Activated T-helper 2 cell treated with anti-CD3 and anti-CD28 coated beads, Interferon-gamma antibody, Interleukin-2, Interleukin-4, amounts not matched to agents 10 μg/mL and 5 μg/mL and 100 μg/mL, durations not matched to agents 14 hours and 24 hours and 36 hours (primary cell): ENCODE data around the gene KLHL35. TPM values are rescaled to one million over a fixed set of nuclear protein-coding genes. Genes with fewer than 3 reads are reported as not detected.

Source experiments
- DNase-seq: peaks from one replicate; pipeline ENCODE4 v3.0.0; 2021; ENCODE audit warnings: low spot score
- H3K27ac Mint-ChIP-seq: one replicate; pipeline ENCODE4 v1.8.0; 2021; ENCODE audit warnings: mixed read lengths
- H3K27me3 Mint-ChIP-seq: one replicate; pipeline ENCODE4 v1.8.0; 2021; ENCODE audit warnings: low read depth, mixed read lengths
- H3K36me3 Mint-ChIP-seq: one replicate; pipeline ENCODE4 v1.8.0; 2021; ENCODE audit warnings: low read depth, mixed read lengths
- H3K4me1 Mint-ChIP-seq: one replicate; pipeline ENCODE4 v1.8.0; 2021; ENCODE audit warnings: low read depth, mixed read lengths
- H3K4me3 Mint-ChIP-seq: one replicate; pipeline ENCODE4 v1.8.0; 2021; ENCODE audit warnings: low read depth, mild to moderate bottlenecking, moderate library complexity, mixed read lengths
- H3K9me3 Mint-ChIP-seq: one replicate; pipeline ENCODE4 v1.8.0; 2021; ENCODE audit warnings: mixed read lengths
- intact Hi-C: fragments of 100-400 bp; cut with micrococcal nuclease; formaldehyde crosslinking; loops from one replicate; pipeline ENCODE4 v1.15.1; 2023
- total RNA-seq: library from RNA; stranded (reverse); gene quantifications from 2 replicates; pipeline ENCODE4 v1.2.3, GENCODE V29; 2022

KLHL35 gene
- total RNA-seq, 1 donor from 2014 or later = 1.6 TPM

GRCh38 chr11:75462117-75462653 is 29.2 kb upstream of the KLHL35 start:
- Mint-ChIP-seq H3K4me1 (no peaks in the 10 kb centered on the region), H3K27ac (no peak overlapping the region), H3K27me3 (no peaks in the 10 kb centered on the region), H3K4me3 (no peak overlapping the region), H3K9me3 (no peaks in the 10 kb centered on the region), H3K36me3 (no peaks in the 10 kb centered on the region)
- no peak for DNase-seq
- intact Hi-C loops = no loop called here

DNA sequence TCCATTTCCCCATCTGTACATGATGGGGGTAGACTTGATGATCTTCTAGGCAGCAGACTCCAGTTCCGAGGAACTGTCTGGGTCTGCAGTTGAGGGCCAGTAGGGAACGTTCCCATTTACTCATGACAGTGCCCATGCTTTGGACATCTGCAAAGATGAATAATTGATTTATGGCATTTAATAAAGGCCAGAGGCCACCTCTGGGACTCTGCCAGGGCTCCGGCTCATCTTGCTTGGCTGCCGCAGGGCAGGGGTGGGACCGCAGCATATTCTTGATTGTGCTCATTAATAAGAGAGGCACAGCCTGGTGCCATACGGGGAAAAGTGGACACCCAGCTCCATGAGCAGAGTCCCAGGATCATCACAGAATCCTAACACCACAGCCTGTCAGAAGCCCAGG is 28.1 kb upstream of the KLHL35 start:
- Mint-ChIP-seq H3K4me3 (no peak overlapping the region), H3K27me3 (no peaks in the 10 kb centered on the region), H3K27ac (no peak overlapping the region), H3K9me3 (no peaks in the 10 kb centered on the region), H3K36me3 (no peaks in the 10 kb centered on the region), H3K4me1 (no peaks in the 10 kb centered on the region)
- no peak for DNase-seq
- intact Hi-C loops = no loop called here

- Mint-ChIP-seq H3K27ac (no peak overlapping the region), H3K4me1 (no peaks in the 10 kb centered on the region), H3K4me3 (no peak overlapping the region), H3K27me3 (no peaks in the 10 kb centered on the region), H3K9me3 (no peaks in the 10 kb centered on the region), H3K36me3 (no peaks in the 10 kb centered on the region)
- no peak for DNase-seq
- intact Hi-C loops = no loop called here
Measured at GRCh38 chr11:75456596-75457183, 23.7 kb upstream of the KLHL35 start.

GRCh38 chr11:75454987-75455386 is 22.0 kb upstream of the KLHL35 start:
- H3K9me3 Mint-ChIP-seq = no peaks in the 10 kb centered on the region
- no peaks in the 10 kb centered on the region for H3K36me3 Mint-ChIP-seq
- no peaks in the 10 kb centered on the region for H3K4me1 Mint-ChIP-seq
- no peak for DNase-seq
- H3K4me3 Mint-ChIP-seq = no peak overlapping the region
- no peak overlapping the region for H3K27ac Mint-ChIP-seq
- intact Hi-C loops = no loop called here
- H3K27me3 Mint-ChIP-seq = no peaks in the 10 kb centered on the region

DNA sequence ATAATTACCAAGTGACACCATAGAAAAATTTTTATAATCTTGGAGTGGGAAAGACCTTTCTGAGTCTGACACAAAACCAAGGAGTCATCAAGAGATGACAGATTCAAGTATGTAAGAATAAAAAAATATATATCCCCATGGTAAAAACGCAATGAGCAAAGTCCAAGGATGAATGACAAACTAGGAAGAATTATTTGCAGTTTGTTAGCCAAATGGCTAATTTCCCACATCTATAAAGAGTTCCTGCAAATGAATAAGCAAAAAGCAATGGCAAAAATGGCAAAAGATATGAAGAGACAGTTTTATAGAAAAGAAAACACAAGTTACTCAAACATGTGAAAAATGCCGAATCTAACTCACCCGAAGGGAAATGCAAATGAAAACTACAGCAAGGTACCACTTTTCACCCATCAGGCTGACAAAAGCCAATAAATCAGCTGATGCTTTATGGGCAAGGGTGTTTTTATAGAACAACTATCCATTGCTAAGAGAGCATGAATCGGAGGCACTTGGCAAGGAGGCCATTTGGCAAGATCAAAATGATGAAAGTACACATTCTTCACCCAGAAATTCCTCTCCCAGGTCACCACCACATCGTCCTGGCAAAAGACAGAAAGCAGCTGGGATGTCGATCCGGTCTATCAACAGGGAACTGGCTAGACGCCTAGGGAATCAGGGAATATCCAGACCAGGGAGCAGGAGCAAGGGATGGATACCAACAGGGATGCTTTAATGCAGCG is 21.1 kb upstream of the KLHL35 start:
- Mint-ChIP-seq H3K36me3 (no peaks in the 10 kb centered on the region), H3K9me3 (no peaks in the 10 kb centered on the region), H3K27me3 (no peaks in the 10 kb centered on the region), H3K27ac (no peak overlapping the region), H3K4me1 (no peaks in the 10 kb centered on the region), H3K4me3 (no peak overlapping the region)
- DNase-seq = no peak
- intact Hi-C loops = no loop called here

DNA sequence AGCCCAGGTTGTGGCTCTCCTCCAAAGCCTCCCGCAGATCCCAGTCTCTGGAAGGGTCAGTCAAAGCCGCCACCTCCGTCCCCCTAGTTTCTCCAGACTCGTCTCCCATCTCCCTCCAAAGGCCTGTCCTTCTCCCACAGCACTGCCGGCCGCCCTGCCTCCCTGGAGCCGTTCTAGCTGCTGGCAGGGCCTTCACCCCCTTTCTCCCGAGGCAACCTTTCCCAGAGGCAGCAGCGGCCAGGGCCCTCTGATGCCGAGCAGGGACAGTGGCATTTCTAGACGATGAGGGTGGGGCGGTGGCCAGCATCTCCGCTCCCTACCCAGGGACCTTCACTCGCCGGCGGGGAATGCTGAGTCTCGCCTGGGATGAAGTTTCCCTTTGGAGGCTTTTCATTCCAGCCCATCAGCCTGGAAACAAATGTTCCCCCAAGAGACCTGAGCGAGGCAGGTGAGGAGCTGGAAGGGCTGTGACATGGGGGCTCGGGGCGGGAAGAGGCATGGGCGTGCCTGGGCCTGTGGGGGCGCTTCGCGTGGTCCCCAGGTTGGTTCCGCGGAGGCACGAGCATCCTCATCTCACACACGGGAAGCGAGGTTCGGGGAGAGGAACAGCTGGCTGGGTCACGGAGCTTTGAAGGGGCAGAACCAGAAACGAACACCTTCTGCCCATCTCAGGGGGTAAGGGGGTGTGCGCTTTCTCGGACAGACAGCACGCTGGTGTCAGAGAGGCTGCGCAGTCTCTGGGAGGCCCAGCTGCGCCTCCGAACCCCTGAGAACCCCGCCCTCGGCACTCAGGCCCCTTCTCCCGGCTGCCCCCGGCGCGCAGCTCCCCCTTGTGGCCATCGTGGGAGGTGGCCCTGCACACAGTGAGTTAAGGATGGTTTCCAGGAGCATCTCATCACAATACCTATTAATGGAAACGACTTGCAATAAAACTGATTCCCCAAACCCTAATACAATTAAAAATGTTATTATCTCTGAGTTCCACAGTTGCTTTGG is 18.1 kb upstream of the KLHL35 start:
- Mint-ChIP-seq H3K9me3 (no peaks in the 10 kb centered on the region), H3K36me3 (no peaks in the 10 kb centered on the region), H3K4me1 (no peaks in the 10 kb centered on the region), H3K27ac (no peak overlapping the region), H3K4me3 (no peak overlapping the region), H3K27me3 (no peaks in the 10 kb centered on the region)
- intact Hi-C loops = no loop called here
- no peak for DNase-seq

DNA sequence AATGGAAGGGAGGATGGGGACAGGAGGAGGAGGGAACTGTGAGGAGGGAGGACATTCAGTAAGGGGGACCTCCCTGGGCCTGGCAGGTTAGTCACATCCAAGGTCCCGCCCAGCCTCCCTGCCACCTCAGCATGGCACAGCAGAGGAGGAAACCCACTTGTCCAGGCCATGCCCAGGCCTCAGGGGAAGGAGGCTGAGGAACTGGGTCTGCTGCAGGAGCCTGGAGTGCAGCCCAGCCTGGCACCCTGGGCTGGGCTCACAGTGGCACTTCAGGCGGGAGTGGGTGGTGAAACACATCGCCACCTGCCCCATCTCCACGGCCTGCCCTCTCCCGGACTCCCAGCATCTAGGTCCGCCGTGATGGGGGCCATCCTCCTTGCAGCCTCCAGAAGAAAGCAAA is 17.2 kb upstream of the KLHL35 start:
- no peaks in the 10 kb centered on the region for H3K36me3 Mint-ChIP-seq
- no peak for DNase-seq
- peaks cover under 1% of the 10 kb centered on the region for H3K27me3 Mint-ChIP-seq
- no peaks in the 10 kb centered on the region for H3K9me3 Mint-ChIP-seq
- no peak overlapping the region for H3K27ac Mint-ChIP-seq
- no peak overlapping the region for H3K4me3 Mint-ChIP-seq
- H3K4me1 Mint-ChIP-seq = no peaks in the 10 kb centered on the region
- intact Hi-C loops = no loop called here

- H3K4me3 Mint-ChIP-seq = no peak overlapping the region
- intact Hi-C loops = no loop called here
- H3K36me3 Mint-ChIP-seq = no peaks in the 10 kb centered on the region
- H3K9me3 Mint-ChIP-seq = no peaks in the 10 kb centered on the region
- H3K27ac Mint-ChIP-seq = no peak overlapping the region
- peaks cover 3% of the 10 kb centered on the region for H3K27me3 Mint-ChIP-seq
- H3K4me1 Mint-ChIP-seq = no peaks in the 10 kb centered on the region
- no peak for DNase-seq
Measured at GRCh38 chr11:75449776-75450175, 16.8 kb upstream of the KLHL35 start.

DNA sequence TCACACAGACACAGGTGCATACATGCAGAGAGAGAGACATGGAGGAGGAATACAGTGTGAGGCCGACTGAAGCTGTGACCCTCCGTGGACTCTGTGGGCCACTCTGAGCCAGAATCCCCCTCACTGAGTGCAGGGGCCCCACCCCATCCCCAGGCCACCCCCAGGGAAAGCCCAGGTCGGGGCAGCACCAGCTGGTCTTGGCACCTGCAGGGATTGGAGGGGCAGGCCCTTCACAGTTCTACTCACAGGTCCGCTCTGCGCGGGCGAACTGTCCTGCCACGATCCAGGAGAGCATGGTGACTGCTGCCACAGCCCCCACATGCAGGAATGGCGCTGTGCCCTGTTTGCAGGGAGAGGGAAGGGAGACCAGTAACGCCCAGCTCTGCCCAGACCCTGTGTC is 16.3 kb upstream of the KLHL35 start:
- Mint-ChIP-seq H3K4me1 (no peaks in the 10 kb centered on the region), H3K36me3 (no peaks in the 10 kb centered on the region), H3K4me3 (no peak overlapping the region), H3K27ac (no peak overlapping the region), H3K9me3 (no peaks in the 10 kb centered on the region), H3K27me3 (peaks cover 3% of the 10 kb centered on the region)
- intact Hi-C loops = no loop called here
- no peak for DNase-seq

- Mint-ChIP-seq H3K4me1 (no peaks in the 10 kb centered on the region), H3K4me3 (no peak overlapping the region), H3K27me3 (peaks cover 3% of the 10 kb centered on the region), H3K9me3 (no peaks in the 10 kb centered on the region), H3K36me3 (no peaks in the 10 kb centered on the region), H3K27ac (no peak overlapping the region)
- no peak for DNase-seq
- intact Hi-C loops = no loop called here
Measured at GRCh38 chr11:75447415-75447814, 14.4 kb upstream of the KLHL35 start.

GRCh38 chr11:75445315-75445953 is 12.4 kb upstream of the KLHL35 start:
- H3K9me3 Mint-ChIP-seq = no peaks in the 10 kb centered on the region
- intact Hi-C loops = loop anchor here (1.0 kb wide), 2 partner anchors 57 to 87 kb away; no protein-coding TSS in a partner anchor
- DNase-seq = peak; percentile 48
- peaks cover 3% of the 10 kb centered on the region for H3K27me3 Mint-ChIP-seq
- H3K4me3 Mint-ChIP-seq = no peak overlapping the region
- no peaks in the 10 kb centered on the region for H3K4me1 Mint-ChIP-seq
- no peak overlapping the region for H3K27ac Mint-ChIP-seq
- no peaks in the 10 kb centered on the region for H3K36me3 Mint-ChIP-seq

DNA sequence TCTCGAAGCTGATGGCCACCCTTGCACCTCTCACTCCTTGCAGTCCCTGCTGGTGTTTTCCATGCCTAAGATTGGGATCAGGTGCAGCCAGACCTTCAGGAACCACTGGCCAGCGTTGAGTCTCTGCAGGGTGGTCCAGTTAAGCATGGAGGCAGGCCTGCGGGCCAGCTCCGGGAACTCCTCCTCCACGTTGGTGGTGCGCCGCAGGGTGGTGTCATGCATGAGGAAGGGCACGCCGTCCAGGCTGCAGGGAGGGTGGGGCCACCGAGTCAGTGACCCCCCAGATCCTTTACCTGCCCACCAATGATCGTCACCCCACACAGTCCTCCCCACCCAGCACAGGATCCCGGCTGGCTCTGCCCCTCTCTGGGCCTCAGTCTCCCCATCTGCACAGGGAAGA is 10.0 kb upstream of the KLHL35 start:
- DNase-seq = no peak
- Mint-ChIP-seq H3K4me1 (no peaks in the 10 kb centered on the region), H3K9me3 (no peaks in the 10 kb centered on the region), H3K27ac (no peak overlapping the region), H3K36me3 (no peaks in the 10 kb centered on the region), H3K27me3 (peaks cover 3% of the 10 kb centered on the region), H3K4me3 (no peak overlapping the region)
- intact Hi-C loops = no loop called here
